IPS-18a (cell line): ENCODE results near the gene IQGAP2.

ENCODE experiments used
- H3K27ac ChIP-seq: one replicate; pipeline ENCODE4 v1.5.1; 2013; ENCODE audit warnings: low read length
- H3K27me3 ChIP-seq: one replicate; pipeline ENCODE4 v1.6.1; 2013; ENCODE audit warnings: mild to moderate bottlenecking, low read length; ENCODE audit not compliant: control insufficient read depth, insufficient read depth
- H3K36me3 ChIP-seq: one replicate; pipeline ENCODE4 v1.6.1; 2013; ENCODE audit warnings: low read depth, low read length; ENCODE audit not compliant: control insufficient read depth
- H3K4me1 ChIP-seq: one replicate; pipeline ENCODE4 v1.6.1; 2013; ENCODE audit warnings: low read depth, low read length; ENCODE audit not compliant: control insufficient read depth
- H3K4me3 ChIP-seq: one replicate; pipeline ENCODE4 v1.5.1; 2013; ENCODE audit warnings: low read length
- H3K9ac ChIP-seq: one replicate; pipeline ENCODE4 v1.6.1; 2013; ENCODE audit warnings: mild to moderate bottlenecking, low read length, moderate library complexity
- H3K9me3 ChIP-seq: one replicate; pipeline ENCODE4 v1.6.1; 2013; ENCODE audit warnings: low read depth, low read length; ENCODE audit not compliant: control insufficient read depth

The IQGAP2 gene

DNA sequence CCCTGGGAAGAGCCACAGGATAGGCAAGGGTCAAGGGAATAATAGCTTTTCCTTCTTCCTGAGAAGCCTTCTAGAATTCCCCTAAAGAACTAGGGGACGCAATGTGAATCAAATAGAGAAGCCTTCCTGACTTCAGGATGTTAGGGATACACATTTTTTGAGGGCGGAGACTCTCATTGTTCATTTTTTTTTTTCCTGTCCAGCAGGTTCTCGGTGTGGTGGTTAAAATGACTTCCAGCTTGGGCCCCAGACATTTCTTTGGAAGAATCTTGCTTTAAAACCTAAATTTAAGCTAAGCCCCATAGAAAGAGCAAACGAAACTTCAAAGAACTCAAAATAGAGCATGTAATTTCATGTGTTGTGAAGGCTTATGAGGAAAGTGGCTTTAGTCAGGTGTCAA, 80.8 kb downstream of the IQGAP2 start:
- Histone ChIP-seq H3K27me3 (no peaks in the 10 kb centered on the region), H3K27ac (no peak overlapping the region), H3K4me3 (no peak overlapping the region), H3K36me3 (no peaks in the 10 kb centered on the region), H3K9ac (no peak overlapping the region), H3K9me3 (no peaks in the 10 kb centered on the region), H3K4me1 (peaks cover 51% of the 10 kb centered on the region)

DNA sequence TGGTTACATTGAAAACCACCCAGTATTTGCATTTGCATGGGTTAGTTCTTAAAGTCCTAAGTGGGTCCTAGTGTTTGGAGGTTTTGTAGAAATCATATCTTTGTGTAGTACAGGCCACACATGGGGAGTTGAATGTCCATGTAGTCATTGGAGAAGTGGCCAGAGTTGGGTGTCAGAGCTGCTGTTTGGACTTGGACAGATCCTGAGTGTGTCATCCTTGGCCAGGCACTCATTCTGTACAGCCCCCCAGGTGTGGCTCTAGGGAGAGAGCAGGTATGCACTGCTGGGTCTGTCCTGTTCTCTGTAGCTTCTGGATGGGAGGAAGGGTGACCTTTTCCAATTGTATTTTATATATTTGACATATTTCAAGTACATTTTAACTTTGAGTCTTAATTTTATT, 82.4 kb downstream of the IQGAP2 start:
- H3K9ac ChIP-seq, result no peak overlapping the region
- H3K36me3 ChIP-seq, result no peaks in the 10 kb centered on the region
- no peak overlapping the region for H3K27ac ChIP-seq
- H3K9me3 ChIP-seq, result no peaks in the 10 kb centered on the region
- peaks cover 60% of the 10 kb centered on the region for H3K4me1 ChIP-seq
- H3K27me3 ChIP-seq, result no peaks in the 10 kb centered on the region
- no peak overlapping the region for H3K4me3 ChIP-seq

DNA sequence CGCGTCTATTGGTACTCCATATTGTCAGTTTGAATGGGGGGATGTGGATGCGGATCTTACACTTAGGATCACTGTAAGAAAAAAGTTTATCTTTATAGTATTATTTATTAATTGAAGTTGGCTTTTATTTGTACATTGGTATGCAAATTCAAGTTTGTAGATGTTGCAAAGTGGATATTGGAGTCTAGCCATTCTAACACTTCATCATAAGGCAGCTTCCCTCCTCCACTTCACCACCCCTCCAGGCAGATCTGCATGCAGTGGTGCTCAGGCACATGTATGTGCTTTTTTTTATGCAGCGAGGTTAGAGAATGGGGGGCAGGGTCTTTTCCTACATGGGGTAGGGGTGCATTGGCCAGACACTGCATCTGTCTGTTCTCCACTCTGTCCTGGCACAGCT, 84.3 kb downstream of the IQGAP2 start:
- no peak overlapping the region for H3K9ac ChIP-seq

DNA sequence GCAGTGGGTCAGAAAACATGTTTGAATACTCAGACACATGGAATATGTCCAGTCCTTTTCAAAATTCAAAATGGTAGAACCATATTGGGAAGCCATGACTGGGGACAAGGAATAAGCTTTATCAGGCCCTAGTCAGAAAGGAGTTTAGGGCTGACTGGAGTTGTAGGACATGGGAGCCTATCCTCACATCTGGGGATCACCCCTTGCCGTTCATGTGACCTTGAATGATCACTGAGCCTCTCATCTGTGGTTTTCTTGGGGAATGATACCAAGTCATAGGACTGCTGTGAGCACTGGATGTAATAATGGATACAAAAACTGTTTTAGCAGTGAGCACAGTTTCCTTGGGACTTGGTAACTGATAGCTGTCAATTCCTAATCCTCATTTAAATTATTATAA, 84.7 kb downstream of the IQGAP2 start:
- no peaks in the 10 kb centered on the region for H3K9me3 ChIP-seq
- H3K4me3 ChIP-seq, result no peak overlapping the region
- peaks cover 68% of the 10 kb centered on the region for H3K4me1 ChIP-seq
- no peak overlapping the region for H3K27ac ChIP-seq
- H3K36me3 ChIP-seq, result no peaks in the 10 kb centered on the region
- H3K9ac ChIP-seq, result no peak overlapping the region
- no peaks in the 10 kb centered on the region for H3K27me3 ChIP-seq

More for the DNA sequence above, 84.3 kb downstream of the IQGAP2 start:
- Histone ChIP-seq H3K36me3 (no peaks in the 10 kb centered on the region), H3K9me3 (no peaks in the 10 kb centered on the region), H3K27me3 (no peaks in the 10 kb centered on the region), H3K4me3 (no peak overlapping the region), H3K4me1 (peaks cover 68% of the 10 kb centered on the region), H3K27ac (no peak overlapping the region)

DNA sequence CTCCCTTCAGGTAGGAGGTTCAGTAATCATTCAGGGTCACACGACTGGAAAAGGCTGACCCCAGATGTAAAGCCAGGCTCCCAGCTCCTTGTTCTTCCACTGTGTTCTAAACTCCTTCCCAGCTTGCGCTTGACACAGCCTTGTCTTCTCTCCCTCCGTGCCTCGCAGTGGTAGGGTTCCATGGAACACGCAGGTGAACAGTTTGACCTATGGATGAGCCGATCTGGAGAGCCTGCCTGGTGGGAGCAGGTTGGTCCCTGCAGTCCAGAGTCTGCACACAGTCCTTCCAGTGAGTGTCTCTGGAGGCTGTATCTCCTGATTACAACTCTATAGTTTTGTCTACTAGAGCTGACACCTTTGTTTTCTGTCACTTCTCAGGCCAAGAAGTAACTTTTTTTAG, 85.9 kb downstream of the IQGAP2 start:
- Histone ChIP-seq H3K27me3 (no peaks in the 10 kb centered on the region), H3K27ac (peak overlapping the region; percentile 65), H3K4me1 (peaks cover 57% of the 10 kb centered on the region), H3K9ac (no peak overlapping the region), H3K4me3 (no peak overlapping the region), H3K36me3 (no peaks in the 10 kb centered on the region), H3K9me3 (no peaks in the 10 kb centered on the region)

DNA sequence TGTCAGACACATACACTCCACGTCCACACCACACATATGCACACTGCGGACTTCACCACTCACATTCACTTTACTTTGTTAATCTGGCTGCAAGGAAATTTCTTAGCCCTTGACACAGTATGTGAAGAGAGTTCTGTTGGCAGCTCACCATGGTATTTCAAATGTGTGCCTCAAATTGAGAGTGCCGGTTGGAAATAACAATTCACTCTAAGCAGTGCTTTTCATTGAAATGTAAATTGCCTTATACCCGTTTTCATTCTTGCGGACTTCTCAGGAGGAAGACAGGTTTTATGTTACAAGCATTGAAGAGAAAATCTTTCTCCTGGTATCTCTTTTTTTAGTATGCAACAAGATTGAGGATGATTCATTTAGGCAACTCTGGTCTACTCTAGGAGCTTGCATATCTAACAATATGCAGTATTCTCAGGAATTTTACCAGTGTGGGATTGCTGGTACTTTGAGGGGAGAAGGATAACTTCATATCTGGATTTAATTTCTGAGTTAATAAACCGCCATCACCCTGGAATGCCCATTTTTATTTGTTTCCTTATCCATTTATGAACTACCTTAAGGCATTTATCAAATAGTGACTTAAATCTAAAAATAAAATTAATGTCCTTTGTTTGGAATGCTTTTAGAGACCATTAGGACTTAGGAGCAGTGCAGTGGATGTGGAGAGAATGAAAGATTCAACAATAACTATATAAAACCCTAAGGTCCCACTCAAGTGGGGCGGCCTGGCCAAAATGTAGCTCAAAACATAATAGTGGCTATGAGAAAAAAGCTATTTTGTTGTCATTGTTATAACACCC, 87.0 kb downstream of the IQGAP2 start:
- H3K27ac ChIP-seq, result peak overlapping the region; percentile 61
- peaks cover 56% of the 10 kb centered on the region for H3K4me1 ChIP-seq
- peak overlapping the region; percentile 46 for H3K4me3 ChIP-seq
- H3K36me3 ChIP-seq, result no peaks in the 10 kb centered on the region
- no peak overlapping the region for H3K9ac ChIP-seq
- no peaks in the 10 kb centered on the region for H3K9me3 ChIP-seq
- H3K27me3 ChIP-seq, result no peaks in the 10 kb centered on the region

DNA sequence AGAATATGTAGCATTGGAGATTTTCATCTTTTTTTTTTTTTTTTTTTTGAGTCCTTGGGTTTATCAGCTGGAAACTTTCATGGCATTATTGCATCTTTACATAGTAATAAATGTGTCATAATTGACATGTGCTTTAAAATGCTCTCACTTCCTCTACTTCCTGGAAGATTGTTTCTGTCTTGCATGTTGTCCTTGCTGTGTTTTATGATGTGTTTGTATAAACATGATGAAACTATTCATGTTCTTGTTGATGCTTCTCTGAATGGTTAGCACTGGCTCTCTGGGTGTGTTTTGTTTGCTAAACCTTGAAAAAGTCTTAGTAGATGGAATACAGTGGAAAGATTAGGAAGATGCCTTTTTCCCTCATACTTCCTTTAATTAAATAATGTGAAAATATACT, 87.9 kb downstream of the IQGAP2 start:
- H3K4me1 ChIP-seq, result peaks cover 56% of the 10 kb centered on the region
- H3K9ac ChIP-seq, result no peak overlapping the region
- no peaks in the 10 kb centered on the region for H3K9me3 ChIP-seq
- H3K27me3 ChIP-seq, result no peaks in the 10 kb centered on the region
- no peak overlapping the region for H3K27ac ChIP-seq
- no peaks in the 10 kb centered on the region for H3K36me3 ChIP-seq
- H3K4me3 ChIP-seq, result no peak overlapping the region

DNA sequence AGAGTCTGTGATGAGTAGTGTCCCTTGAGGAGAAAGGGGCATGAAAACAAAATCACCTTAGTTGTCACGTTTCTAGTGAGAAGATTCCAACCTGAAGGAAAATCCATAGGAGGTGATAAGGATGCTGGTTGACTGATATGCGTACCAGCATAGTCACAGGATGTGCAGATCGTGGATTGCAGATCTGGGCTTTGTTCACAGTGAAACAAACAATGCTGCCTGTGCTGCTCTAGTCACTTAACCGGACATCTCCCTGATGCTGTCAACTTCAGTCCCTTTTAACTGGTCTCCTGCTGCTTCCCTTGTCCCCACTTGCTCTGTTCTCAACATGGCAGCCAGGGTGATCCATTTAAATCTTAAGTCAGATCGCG, 89.7 kb downstream of the IQGAP2 start:
- no peaks in the 10 kb centered on the region for H3K9me3 ChIP-seq
- no peak overlapping the region for H3K4me3 ChIP-seq
- no peak overlapping the region for H3K9ac ChIP-seq
- no peaks in the 10 kb centered on the region for H3K36me3 ChIP-seq
- H3K27me3 ChIP-seq, result no peaks in the 10 kb centered on the region
- peaks cover 64% of the 10 kb centered on the region for H3K4me1 ChIP-seq
- no peak overlapping the region for H3K27ac ChIP-seq

DNA sequence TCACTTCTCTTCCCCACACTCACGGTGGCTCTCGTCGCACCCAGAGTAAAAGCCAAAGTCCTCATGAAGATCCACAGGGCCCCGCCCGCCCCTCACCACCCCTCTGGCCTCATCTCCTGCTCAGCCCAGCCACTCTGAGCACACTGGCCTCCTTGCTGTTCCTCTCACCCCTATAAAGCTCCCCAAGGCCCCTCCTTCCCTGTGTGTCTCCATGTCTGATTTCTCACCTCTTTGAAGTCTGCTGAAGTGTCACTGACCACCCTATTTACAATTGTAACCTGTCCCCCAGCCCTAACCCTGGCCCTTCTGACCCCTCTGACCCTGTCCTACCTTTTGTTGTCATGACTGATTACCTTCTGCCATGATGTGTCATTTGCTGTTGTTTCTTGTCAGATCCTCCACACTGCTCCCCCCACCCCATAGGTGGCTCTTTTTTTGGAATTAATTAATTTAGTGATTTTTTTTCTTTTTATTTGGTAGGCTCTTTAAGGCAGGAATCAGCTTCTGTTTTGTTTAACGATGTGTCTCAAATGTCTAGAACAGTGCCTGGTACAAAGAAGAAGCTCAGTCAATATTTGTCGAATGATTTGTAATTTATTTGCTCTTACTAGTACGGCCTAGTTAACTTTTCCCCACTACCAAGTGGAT, 90.2 kb downstream of the IQGAP2 start:
- Histone ChIP-seq H3K9me3 (no peaks in the 10 kb centered on the region), H3K9ac (no peak overlapping the region), H3K4me3 (no peak overlapping the region), H3K27me3 (no peaks in the 10 kb centered on the region), H3K27ac (no peak overlapping the region), H3K4me1 (peaks cover 69% of the 10 kb centered on the region), H3K36me3 (no peaks in the 10 kb centered on the region)

DNA sequence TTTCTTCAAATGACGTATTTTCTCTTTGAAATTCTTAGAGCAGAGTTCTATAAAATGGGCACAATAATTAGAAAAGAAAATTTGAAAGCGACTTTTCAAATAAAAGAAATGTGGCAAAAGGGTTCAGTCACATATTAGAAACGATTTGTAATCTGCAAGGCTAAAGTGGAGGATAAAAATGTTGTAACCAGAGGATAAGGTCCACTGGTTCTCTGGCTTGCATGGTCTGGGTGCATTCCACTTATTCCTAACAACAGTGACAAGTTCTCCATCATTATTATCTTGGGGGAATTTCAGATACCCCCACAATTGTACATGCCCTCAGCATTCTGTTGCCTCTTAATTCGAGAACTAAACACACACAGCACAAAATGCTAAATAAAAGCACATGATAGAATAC, 91.1 kb downstream of the IQGAP2 start:
- no peak overlapping the region for H3K4me3 ChIP-seq
- H3K27me3 ChIP-seq, result no peaks in the 10 kb centered on the region
- no peaks in the 10 kb centered on the region for H3K9me3 ChIP-seq
- H3K4me1 ChIP-seq, result peaks cover 69% of the 10 kb centered on the region
- no peak overlapping the region for H3K9ac ChIP-seq
- no peaks in the 10 kb centered on the region for H3K36me3 ChIP-seq
- H3K27ac ChIP-seq, result no peak overlapping the region

DNA sequence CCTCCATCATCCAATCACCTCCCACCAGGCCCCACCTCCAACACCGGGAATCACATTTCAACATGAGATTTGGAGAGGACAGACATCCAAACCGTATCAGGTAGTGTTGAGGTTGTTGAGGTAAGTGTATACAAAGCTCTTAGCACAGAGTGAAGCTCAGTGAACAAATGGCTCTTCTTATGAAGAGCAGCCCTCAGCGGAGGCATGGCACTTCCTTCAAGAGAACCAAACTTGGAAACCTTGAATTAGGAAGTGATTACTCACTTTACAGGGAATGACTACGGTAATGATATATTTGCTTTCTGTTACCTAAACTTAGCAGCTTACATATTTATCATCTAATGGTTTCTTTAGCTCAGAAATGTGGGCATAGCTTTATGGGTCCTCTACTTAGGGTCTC, 92.8 kb downstream of the IQGAP2 start:
- no peaks in the 10 kb centered on the region for H3K27me3 ChIP-seq
- no peaks in the 10 kb centered on the region for H3K9me3 ChIP-seq
- H3K9ac ChIP-seq, result no peak overlapping the region
- H3K27ac ChIP-seq, result no peak overlapping the region
- peaks cover 62% of the 10 kb centered on the region for H3K4me1 ChIP-seq
- no peaks in the 10 kb centered on the region for H3K36me3 ChIP-seq
- H3K4me3 ChIP-seq, result no peak overlapping the region

DNA sequence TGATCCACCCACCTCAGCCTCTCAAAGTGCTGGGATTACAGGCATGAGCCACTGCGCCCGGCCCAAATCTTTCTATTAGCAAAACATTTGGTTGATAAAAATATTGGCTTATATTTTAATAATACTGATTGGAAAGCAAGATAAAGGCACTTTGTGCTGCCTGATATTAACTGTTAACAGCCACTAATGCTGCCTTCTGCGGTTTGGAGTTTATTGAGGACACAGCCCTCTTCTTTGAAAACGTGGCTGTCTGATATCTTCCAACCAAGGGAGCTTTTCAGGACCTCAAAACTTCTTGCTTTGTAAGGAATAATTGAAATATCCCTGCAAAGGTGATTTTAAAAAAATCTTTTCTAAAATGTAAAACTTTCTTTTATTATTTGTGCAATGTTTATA, 94.0 kb downstream of the IQGAP2 start:
- H3K36me3 ChIP-seq, result no peaks in the 10 kb centered on the region
- H3K4me3 ChIP-seq, result no peak overlapping the region
- no peak overlapping the region for H3K9ac ChIP-seq
- H3K27ac ChIP-seq, result no peak overlapping the region
- H3K9me3 ChIP-seq, result no peaks in the 10 kb centered on the region
- H3K4me1 ChIP-seq, result peaks cover 56% of the 10 kb centered on the region
- no peaks in the 10 kb centered on the region for H3K27me3 ChIP-seq
